Spleen (tissue), 11 donors: Measurements from ENCODE around the gene OR5AK2. TPM values are rescaled to one million over a fixed set of nuclear protein-coding genes. Genes with fewer than 3 reads are reported as not detected.

Experiments
- DNase-seq: peaks from one replicate; pipeline ENCODE4 v3.0.0-alpha.2; 2020
- H3K27ac ChIP-seq, 8 donors: fragments of 200-600 bp; sonication (generic) in 7 of 8; 1 replicate in 4 of 8; 2 replicates in 4 of 8; pipeline versions ENCODE4 v1.5.0 to v1.8.0; 2016 to 2021; ENCODE audit warnings: inconsistent platforms in 4 of 8, mild to moderate bottlenecking in 4 of 8, moderate library complexity in 1 of 8
- H3K27me3 ChIP-seq, 7 donors: fragments of 200-600 bp; sonication (generic) in 6 of 7; replicated peaks in 1 of 7; 1 replicate in 4 of 7; 2 replicates in 3 of 7; pipeline versions ENCODE4 v1.5.0 to v1.8.0; 2016 to 2021; ENCODE audit warnings: inconsistent platforms in 3 of 7, mild to moderate bottlenecking in 1 of 7
- H3K36me3 ChIP-seq, 6 donors: fragments of 200-600 bp; sonication (generic) in 5 of 6; 1 replicate in 4 of 6; 2 replicates in 2 of 6; pipeline versions ENCODE4 v1.5.0 to v1.8.0; 2016 to 2021; ENCODE audit warnings: inconsistent platforms in 2 of 6
- H3K4me1 ChIP-seq, 6 donors: fragments of 200-600 bp; sonication (generic) in 5 of 6; 1 replicate in 3 of 6; 2 replicates in 3 of 6; pipeline versions ENCODE4 v1.5.0 to v1.8.0; 2016 to 2021; ENCODE audit warnings: inconsistent platforms in 3 of 6
- H3K4me3 ChIP-seq, 8 donors: fragments of 200-600 bp; sonication (generic) in 7 of 8; 1 replicate in 4 of 8; 2 replicates in 4 of 8; pipeline versions ENCODE4 v1.5.0 to v1.8.0; 2016 to 2021; ENCODE audit warnings: inconsistent platforms in 4 of 8, mild to moderate bottlenecking in 4 of 8, moderate library complexity in 2 of 8
- H3K9me3 ChIP-seq, 8 donors: fragments of 200-600 bp; sonication (generic) in 7 of 8; 1 replicate in 4 of 8; 2 replicates in 4 of 8; pipeline versions ENCODE4 v1.5.0 to v1.8.0; 2016 to 2021; ENCODE audit warnings: inconsistent platforms in 4 of 8
- CTCF ChIP-seq, 11 experiments: fragments of 200-600 bp in 7 of 11; fragments of 450-650 bp in 4 of 11; sonication (generic) in 4 of 11; IDR thresholded peaks in 8 of 11; conservative IDR thresholded peaks in 3 of 11; 1 replicate in 7 of 11; 2 replicates in 4 of 11; pipeline versions ENCODE4 v1.4.0 to v1.8.0; 2016 to 2021; ENCODE audit warnings: antibody characterized with exemption in 11 of 11, inconsistent platforms in 4 of 11, mild to moderate bottlenecking in 1 of 11
- POLR2A ChIP-seq, 3 donors: fragments of 450-650 bp; IDR thresholded peaks; one replicate each; pipeline ENCODE4 v1.5.1; 2017; ENCODE audit warnings: antibody characterized with exemption in 3 of 3, mild to moderate bottlenecking in 1 of 3
- POLR2AphosphoS5 ChIP-seq, 3 donors: sonication (generic); formaldehyde crosslinking; IDR thresholded peaks; one replicate each; pipeline ENCODE4 v1.5.1; 2017; ENCODE audit warnings: antibody characterized with exemption in 3 of 3
- WGBS, 5 donors: extraction: QIAGEN DNeasy Blood & Tissue Kit in 3 of 5; methylation state at CpG; one replicate each; pipeline versions ENCODE4 v1.1.5 to v1.1.7; 2013 to 2018; 5-methylcytosine and 5-hydroxymethylcytosine counted together
- intact Hi-C: fragments of 100-400 bp; cut with DNase I; formaldehyde crosslinking; loops from one replicate; pipeline ENCODE4 v1.15.0; 2023; ENCODE audit warnings: low total_unique reads
- polyA plus RNA-seq, 3 donors: library from polyadenylated mRNA; stranded (reverse); fragments of 200-250 nt; gene quantifications; one replicate each; pipeline ENCODE4 v1.2.1, GENCODE V29; 2013
- total RNA-seq, 7 donors: library from RNA; depleted of rRNA in 3 of 7; stranded (reverse); fragments of >200 nt in 3 of 7; fragmentation: NEBNext Ultra II Directional in 4 of 7; extraction: Animal tissue kit (Norgen Biotek cat#: 25700) in 4 of 7; gene quantifications; one replicate each; pipeline versions ENCODE4 v1.1.0 to v1.2.1, GENCODE V29; 2016 to 2021
- donor health status: healthy with polysubstance abuse.
- donor health status: DM: no; HTN: no; CAD: no; lungs with moderate emphysema.
- donor health status: DM: no; HTN: no; CAD: no.
- donor health status: Bipolar disorder and iron deficiency.
- donor health status: healthy.
- donor health status: DM: no; HTN: no; CAD: no.
- donor health status: DM: yes; HTN: yes; CAD: no.

Gene OR5AK2
- total and polyA plus RNA-seq, 10 donors = 0.37 TPM; not detected in 9

- TF ChIP-seq POLR2A (IDR thresholded peaks at IDR 0.05) (no peak), CTCF (IDR thresholded peaks at IDR 0.05 in 8 of 11, conservative IDR thresholded peaks at IDR 0.05 in 3 of 11) (no peak), POLR2AphosphoS5 (IDR thresholded peaks at IDR 0.05) (no peak)
- no peak for DNase-seq
- H3K9me3 ChIP-seq = peaks cover 0 to 5% (median 0%) of the 10 kb centered on the region in 8 donors
- H3K4me1 ChIP-seq = no peaks in the 10 kb centered on the region
- H3K4me3 ChIP-seq = no peak overlapping the region
- WGBS, 5 donors = 58 to 79% (median 66%) methylated on average over 2 of the region's 2 CpGs
- H3K27ac ChIP-seq = no peak overlapping the region
- intact Hi-C loops = no loop called here
- H3K27me3 ChIP-seq = no peaks in the 10 kb centered on the region
- no peaks in the 10 kb centered on the region for H3K36me3 ChIP-seq
These were observed 27.0 kb downstream of the OR5AK2 start for GRCh38 chr11:57015679-57016078.

GRCh38 chr11:57031556-57031955, 42.8 kb downstream of the OR5AK2 start:
- DNase-seq = no peak
- Histone ChIP-seq H3K9me3 (no peaks in the 10 kb centered on the region), H3K27me3 (no peaks in the 10 kb centered on the region), H3K4me1 (no peaks in the 10 kb centered on the region), H3K36me3 (no peaks in the 10 kb centered on the region), H3K27ac (no peak overlapping the region), H3K4me3 (no peak overlapping the region)
- TF ChIP-seq CTCF (IDR thresholded peaks at IDR 0.05 in 8 of 11, conservative IDR thresholded peaks at IDR 0.05 in 3 of 11) (no peak), POLR2A (IDR thresholded peaks at IDR 0.05) (no peak), POLR2AphosphoS5 (IDR thresholded peaks at IDR 0.05) (no peak)
- WGBS, 5 donors = 62 to 77% (median 70%) methylated on average over 2 of the region's 2 CpGs
- intact Hi-C loops = no loop called here

Other genes starting within 250 kb of the OR5AK2 start
- gene OR9G4, start 240.2 kb upstream of the OR5AK2 start, total RNA-seq = under 1 TPM in 3 of 7 donors, not detected in 4; 0.10 to 0.85 (median 0.60) TPM
- under 1 TPM in 1 of 3 donors, not detected in 2; 0.10 TPM for gene OR9G4, start 240.2 kb upstream of the OR5AK2 start, polyA plus RNA-seq
- gene LRRC55, start 193.0 kb downstream of the OR5AK2 start, total RNA-seq = 1 to 10 TPM in 2 of 7 donors, under 1 TPM in 4, not detected in 1; 0.51 to 1.5 (median 0.62) TPM
- under 1 TPM; 0.03 to 0.19 (median 0.04) TPM for gene LRRC55, start 193.0 kb downstream of the OR5AK2 start, polyA plus RNA-seq
- 100 to 1,000 TPM in 5 of 7 donors, 10 to 100 TPM in 2; 55.9 to 319 (median 155) TPM for gene APLNR, start 248.3 kb downstream of the OR5AK2 start, total RNA-seq
- gene APLNR, start 248.3 kb downstream of the OR5AK2 start, polyA plus RNA-seq = 10 to 100 TPM in 2 of 3 donors, 1 to 10 TPM in 1; 3.0 to 38.6 (median 10.8) TPM